Endodermal cell (in vitro differentiated cells): ENCODE results near the gene CD38. TPM values are rescaled to one million over a fixed set of nuclear protein-coding genes. Genes with fewer than 3 reads are reported as not detected.

Experiments used
- DNase-seq: peaks from one replicate; pipeline ENCODE4 v3.0.0-alpha.2; 2017
- H3K27ac ChIP-seq: 2 replicates; pipeline ENCODE4 v1.5.1; 2013; ENCODE audit warnings: mild to moderate bottlenecking, low read depth, low read length, moderate library complexity
- H3K27me3 ChIP-seq: 2 replicates; pipeline ENCODE4 v1.6.1; 2013; ENCODE audit warnings: mild to moderate bottlenecking, low read length, moderate library complexity; ENCODE audit not compliant: insufficient read depth, control insufficient read depth, poor library complexity, severe bottlenecking
- H3K36me3 ChIP-seq: 2 replicates; pipeline ENCODE4 v1.7.0; 2013; ENCODE audit warnings: mild to moderate bottlenecking, low read length, moderate library complexity; ENCODE audit not compliant: control insufficient read depth, insufficient read depth
- H3K4me1 ChIP-seq: one replicate; pipeline ENCODE4 v1.7.0; 2013; ENCODE audit warnings: low read length; ENCODE audit not compliant: control insufficient read depth, insufficient read depth
- H3K4me3 ChIP-seq: 2 replicates; pipeline ENCODE4 v1.5.1; 2013; ENCODE audit warnings: mild to moderate bottlenecking, low read length, moderate library complexity
- H3K9ac ChIP-seq: 2 replicates; pipeline ENCODE4 v1.6.1; 2013; ENCODE audit warnings: mild to moderate bottlenecking, low read length, moderate library complexity; ENCODE audit not compliant: poor library complexity, severe bottlenecking; ENCODE audit errors: extremely low read depth
- H3K9me3 ChIP-seq: 2 replicates; pipeline ENCODE4 v1.6.1; 2013; ENCODE audit warnings: mild to moderate bottlenecking, low read length, moderate library complexity; ENCODE audit not compliant: control insufficient read depth
- H3K27ac Mint-ChIP-seq: 2 replicates; pipeline ENCODE4 v1.8.0; 2020; ENCODE audit warnings: mixed read lengths
- H3K27me3 Mint-ChIP-seq: 2 replicates; pipeline ENCODE4 v1.8.0; 2021; ENCODE audit warnings: mild to moderate bottlenecking, mixed read lengths; ENCODE audit not compliant: insufficient read depth
- H3K36me3 Mint-ChIP-seq: 2 replicates; pipeline ENCODE4 v1.8.0; 2020; ENCODE audit warnings: low read depth, mixed read lengths
- H3K4me1 Mint-ChIP-seq: 2 replicates; pipeline ENCODE4 v1.8.0; 2020; ENCODE audit warnings: mixed read lengths
- H3K4me3 Mint-ChIP-seq: 2 replicates; pipeline ENCODE4 v1.8.0; 2020; ENCODE audit warnings: mild to moderate bottlenecking, moderate library complexity, mixed read lengths
- H3K9me3 Mint-ChIP-seq: 2 replicates; pipeline ENCODE4 v1.8.0; 2020; ENCODE audit warnings: mild to moderate bottlenecking, mixed read lengths
- WGBS, 2 experiments: methylation state at CpG; one replicate each; pipeline versions ENCODE4 v1.1.5 to v1.1.7; 2013; ENCODE audit warnings: missing lambda C conversion rate in 2 of 2, mixed read lengths in 1 of 2; ENCODE audit not compliant: insufficient coverage in 1 of 2, insufficient read length in 1 of 2; 5-methylcytosine and 5-hydroxymethylcytosine counted together
- total RNA-seq, 2 donors: library from RNA; stranded (reverse); fragmentation: NEBNext Ultra II Directional in 1 of 2; extraction: Animal tissue kit (Norgen Biotek cat#: 25700) in 1 of 2; gene quantifications; 2 replicates in 1 of 2; 3 replicates in 1 of 2; pipeline ENCODE4 v1.2.1, GENCODE V29; 2021
- TF ChIP-seq, protein P1 (sequence below): fragments of 200-600 bp; sonication (generic); conservative IDR thresholded peaks from 2 replicates; pipeline ENCODE4 v1.5.0; 2021; ENCODE audit warnings: antibody characterized with exemption, mild to moderate bottlenecking

The CD38 gene
- total RNA-seq, 2 donors from 2014 or later: 0.11 TPM; not detected in 1

DNA sequence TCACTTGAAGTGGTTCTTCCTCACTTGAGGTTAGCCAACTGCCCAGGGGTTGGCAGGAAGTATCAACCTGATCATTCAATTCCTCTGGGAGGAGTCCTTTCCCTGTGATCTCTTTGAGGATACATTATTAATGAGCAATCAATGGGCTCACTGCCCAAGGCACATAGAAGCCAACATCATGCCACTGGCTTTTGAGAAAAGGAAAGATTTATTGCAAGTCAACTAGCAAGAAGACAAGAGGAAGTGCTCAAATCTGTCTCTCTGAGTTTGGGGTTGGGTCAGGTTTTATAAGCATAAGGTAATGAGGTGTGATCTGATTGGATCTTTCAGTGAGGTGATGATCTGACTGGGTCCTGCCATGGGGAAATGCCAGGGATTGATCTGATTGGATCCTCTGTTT, 120.8 kb downstream of the CD38 start:
- Mint-ChIP-seq H3K27ac (no peak overlapping the region), H3K4me1 (no peaks in the 10 kb centered on the region)

GRCh38 chr4:15899511-15899910, 121.4 kb downstream of the CD38 start:
- Histone ChIP-seq H3K4me3 (no peak overlapping the region), H3K36me3 (no peaks in the 10 kb centered on the region), H3K27me3 (no peaks in the 10 kb centered on the region), H3K27ac (no peak overlapping the region), H3K9ac (no peak overlapping the region), H3K9me3 (no peaks in the 10 kb centered on the region), H3K4me1 (no peaks in the 10 kb centered on the region)
- Mint-ChIP-seq H3K36me3 (peaks cover 2% of the 10 kb centered on the region), H3K4me1 (no peaks in the 10 kb centered on the region), H3K4me3 (no peak overlapping the region), H3K9me3 (peaks cover 7% of the 10 kb centered on the region), H3K27ac (no peak overlapping the region), H3K27me3 (peaks cover 7% of the 10 kb centered on the region)
- DNase-seq: no peak
- TF ChIP-seq, protein P1, sequence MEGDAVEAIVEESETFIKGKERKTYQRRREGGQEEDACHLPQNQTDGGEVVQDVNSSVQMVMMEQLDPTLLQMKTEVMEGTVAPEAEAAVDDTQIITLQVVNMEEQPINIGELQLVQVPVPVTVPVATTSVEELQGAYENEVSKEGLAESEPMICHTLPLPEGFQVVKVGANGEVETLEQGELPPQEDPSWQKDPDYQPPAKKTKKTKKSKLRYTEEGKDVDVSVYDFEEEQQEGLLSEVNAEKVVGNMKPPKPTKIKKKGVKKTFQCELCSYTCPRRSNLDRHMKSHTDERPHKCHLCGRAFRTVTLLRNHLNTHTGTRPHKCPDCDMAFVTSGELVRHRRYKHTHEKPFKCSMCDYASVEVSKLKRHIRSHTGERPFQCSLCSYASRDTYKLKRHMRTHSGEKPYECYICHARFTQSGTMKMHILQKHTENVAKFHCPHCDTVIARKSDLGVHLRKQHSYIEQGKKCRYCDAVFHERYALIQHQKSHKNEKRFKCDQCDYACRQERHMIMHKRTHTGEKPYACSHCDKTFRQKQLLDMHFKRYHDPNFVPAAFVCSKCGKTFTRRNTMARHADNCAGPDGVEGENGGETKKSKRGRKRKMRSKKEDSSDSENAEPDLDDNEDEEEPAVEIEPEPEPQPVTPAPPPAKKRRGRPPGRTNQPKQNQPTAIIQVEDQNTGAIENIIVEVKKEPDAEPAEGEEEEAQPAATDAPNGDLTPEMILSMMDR: no peak
- 92% methylated on average over 1 of the region's 1 CpG; no CpG with 5 or more reads in 1 of the 2 experiments for WGBS, 2 experiments

More for the DNA sequence above, 120.8 kb downstream of the CD38 start:
- Mint-ChIP-seq H3K27me3 (peaks cover 2% of the 10 kb centered on the region), H3K4me3 (no peak overlapping the region), H3K9me3 (peaks cover 2% of the 10 kb centered on the region), H3K36me3 (no peaks in the 10 kb centered on the region)
- no peak for DNase-seq
- Histone ChIP-seq H3K9me3 (no peaks in the 10 kb centered on the region), H3K27ac (no peak overlapping the region), H3K27me3 (no peaks in the 10 kb centered on the region), H3K9ac (no peak overlapping the region), H3K4me3 (no peak overlapping the region), H3K36me3 (no peaks in the 10 kb centered on the region), H3K4me1 (no peaks in the 10 kb centered on the region)
- TF ChIP-seq, protein P1: no peak

DNA sequence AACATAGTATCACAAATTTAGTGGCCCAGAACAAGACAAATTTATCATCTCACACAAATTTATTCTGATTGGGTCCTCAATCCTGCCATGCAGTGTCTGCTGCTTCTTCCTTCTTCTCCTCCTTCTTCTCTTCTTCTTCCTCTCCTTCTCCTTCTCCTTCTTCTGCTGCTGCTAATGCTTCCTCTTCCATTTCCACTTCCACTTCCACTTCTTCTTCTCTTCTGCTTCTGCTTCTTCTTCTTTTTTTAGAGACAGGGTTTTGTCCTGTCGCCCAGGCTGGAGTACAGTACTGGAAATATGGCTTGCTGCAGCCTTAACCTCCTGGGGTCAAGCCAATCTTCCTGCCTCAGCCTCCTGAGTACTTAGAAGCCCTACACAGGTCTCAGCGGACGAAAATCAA, 122.9 kb downstream of the CD38 start:
- Mint-ChIP-seq H3K36me3 (peaks cover 6% of the 10 kb centered on the region), H3K27ac (no peak overlapping the region), H3K4me3 (no peak overlapping the region), H3K9me3 (peaks cover 16% of the 10 kb centered on the region), H3K27me3 (peaks cover 14% of the 10 kb centered on the region), H3K4me1 (peaks cover under 1% of the 10 kb centered on the region)
- Histone ChIP-seq H3K27me3 (no peaks in the 10 kb centered on the region), H3K9ac (no peak overlapping the region), H3K27ac (no peak overlapping the region), H3K4me3 (no peak overlapping the region), H3K4me1 (no peaks in the 10 kb centered on the region), H3K36me3 (no peaks in the 10 kb centered on the region), H3K9me3 (peaks cover 5% of the 10 kb centered on the region)
- TF ChIP-seq, protein P1: no peak
- DNase-seq: no peak
- 90 to 91% methylated on average over 3 of the region's 3 CpGs for WGBS, 2 experiments
